Islet precursor cell (in vitro differentiated cells): ENCODE results near the gene SRL.
"Not testable (repeated sequence)": the region's sequence is repeated elsewhere in the genome, so short reads cannot be mapped to it uniquely, and the experiment has no call there.

Experiments used
- DNase-seq: peaks from one replicate; pipeline ENCODE4 v3.0.0-alpha.2; 2018

Gene SRL

DNA sequence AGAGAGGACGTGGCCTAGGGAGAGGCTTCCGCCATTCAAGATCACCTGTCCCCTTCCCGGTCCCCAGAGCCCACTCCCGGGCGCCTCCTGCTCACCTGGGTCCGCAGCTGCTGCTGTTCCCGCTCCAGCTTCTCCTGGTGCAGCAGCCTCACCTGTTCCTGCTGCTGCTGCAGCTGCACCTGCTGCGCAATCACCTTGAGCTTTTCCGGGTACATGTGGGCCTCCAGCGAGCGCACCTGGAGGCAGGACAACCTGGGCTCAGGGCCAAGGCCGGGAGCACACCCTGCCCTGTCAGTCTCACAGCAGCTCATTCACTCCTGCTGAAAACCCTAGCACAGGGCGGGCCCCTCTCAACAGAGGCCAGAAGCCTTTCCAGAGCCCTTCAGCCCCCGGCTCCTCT, 18.5 kb upstream of the SRL start:
- DNase-seq, result no peak

GRCh38 chr16:4257646-4258556, 16.0 kb upstream of the SRL start:
- no peak for DNase-seq

GRCh38 chr16:4253394-4254150, 11.7 kb upstream of the SRL start:
- peak; percentile 99 for DNase-seq

GRCh38 chr16:4253012-4253393, 11.1 kb upstream of the SRL start:
- DNase-seq, result not testable (repeated sequence)

DNA sequence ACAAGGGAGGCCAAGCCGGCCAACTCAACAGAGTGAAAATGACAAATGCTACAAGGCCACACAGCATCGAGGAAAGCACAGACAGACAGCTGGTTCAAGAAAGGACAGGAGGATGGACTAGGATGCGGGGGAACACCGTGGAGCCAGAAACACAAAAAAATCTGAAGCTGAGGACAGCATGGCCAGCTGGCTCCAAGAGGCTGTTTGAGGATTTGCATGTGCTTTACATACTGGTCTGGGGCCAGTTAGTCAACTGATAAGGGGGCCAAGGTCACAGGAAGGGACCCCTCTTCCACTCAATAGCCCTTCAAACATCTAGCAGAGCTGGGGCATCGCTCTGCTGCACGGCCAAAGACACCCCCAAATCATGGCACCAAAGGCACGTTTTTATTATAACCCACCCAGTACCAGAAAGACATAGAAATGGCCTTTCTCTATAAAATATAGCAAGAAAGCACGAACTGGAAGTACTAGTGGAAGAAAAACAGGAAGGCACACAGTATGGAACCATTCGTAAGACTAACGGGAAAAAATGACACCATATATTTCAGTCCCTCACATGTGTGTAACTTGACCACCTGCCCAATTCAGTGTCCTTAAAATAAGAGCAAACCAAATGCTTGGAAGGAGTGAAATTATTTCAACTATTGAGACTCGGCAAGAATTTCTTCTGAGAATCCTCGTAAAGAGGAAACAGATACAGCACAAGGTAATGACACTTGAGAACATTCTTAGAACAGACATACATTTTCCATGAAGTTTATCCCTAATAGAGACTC, 7.8 kb upstream of the SRL start:
- DNase-seq, result no peak

- no peak for DNase-seq
These were observed 5.5 kb upstream of the SRL start for GRCh38 chr16:4247460-4247784.

- no peak for DNase-seq
These were observed 5.0 kb upstream of the SRL start for GRCh38 chr16:4246777-4247459.

- DNase-seq, result no peak
These were observed 3.4 kb upstream of the SRL start for GRCh38 chr16:4245077-4245791.

DNA sequence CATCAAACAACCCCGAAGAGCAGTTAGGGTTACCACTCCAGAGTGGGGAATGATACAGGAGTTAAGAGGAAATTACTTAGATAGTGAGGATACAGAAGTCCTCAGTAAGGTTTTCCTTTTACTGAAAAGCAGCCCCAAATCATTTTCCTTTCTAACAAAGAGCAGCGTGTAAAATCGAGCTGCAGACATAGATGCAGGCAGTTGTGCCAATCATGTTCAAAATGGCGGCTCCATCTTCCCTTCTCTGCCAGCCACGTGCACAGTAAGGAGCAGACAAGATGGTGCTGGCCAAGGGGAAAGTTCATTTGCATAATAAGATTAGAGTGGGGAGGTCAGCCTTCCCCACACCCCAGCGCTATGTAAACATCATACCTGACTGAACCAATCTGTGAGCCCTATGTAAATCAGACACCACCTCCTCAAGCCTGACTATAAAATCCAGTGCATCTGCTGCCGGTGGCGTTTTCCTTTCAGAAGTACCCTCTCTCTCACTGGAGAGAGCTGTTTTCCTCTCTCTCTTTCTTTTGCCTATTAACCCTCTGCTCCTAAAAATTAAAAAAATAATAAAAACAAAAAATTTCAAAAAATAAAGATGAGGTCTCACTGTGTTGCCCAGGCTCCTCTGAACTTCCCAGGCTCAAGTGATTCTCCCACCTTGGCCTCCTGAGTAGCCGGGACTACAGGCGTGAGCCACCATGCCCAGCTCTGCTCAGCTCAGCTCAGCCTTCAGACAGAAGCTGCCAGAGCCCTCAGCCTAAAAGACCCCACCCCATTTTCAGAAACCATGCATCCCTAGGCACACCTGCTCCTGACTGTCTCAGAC, 2.6 kb upstream of the SRL start:
- DNase-seq, result no peak

DNA sequence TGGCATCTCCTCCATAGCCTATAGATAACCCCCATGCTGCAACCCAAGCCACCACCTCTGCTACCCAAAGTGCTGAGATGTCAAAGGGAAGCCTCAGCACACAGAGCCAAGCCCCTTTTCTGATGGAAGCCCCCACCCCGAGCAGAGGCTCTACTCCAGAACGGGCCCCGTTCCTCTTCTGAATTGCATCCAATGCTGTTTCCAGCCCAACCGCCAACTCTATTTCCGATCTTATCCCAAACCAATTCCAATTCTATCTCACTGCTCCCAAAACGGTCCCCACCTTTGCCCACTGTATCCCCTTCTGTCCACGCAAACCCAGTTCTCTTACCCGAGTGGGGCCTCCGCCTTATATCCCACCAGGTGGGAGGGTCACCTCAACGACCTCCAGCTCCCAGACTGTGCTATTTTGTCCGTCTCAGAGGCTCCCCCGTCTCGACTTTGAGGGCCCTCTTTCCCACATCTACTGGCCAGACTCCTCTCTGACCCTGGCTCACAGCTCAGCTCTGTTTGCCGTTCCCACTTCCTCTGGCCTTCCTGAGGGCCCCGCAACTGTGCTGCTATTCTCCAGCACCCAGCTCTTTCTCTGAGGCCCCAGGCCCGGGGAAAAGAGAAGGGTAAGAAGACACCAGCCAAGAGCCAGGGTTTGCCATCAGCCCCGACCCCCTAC, 487 bp downstream of the SRL start:
- no peak for DNase-seq

DNA sequence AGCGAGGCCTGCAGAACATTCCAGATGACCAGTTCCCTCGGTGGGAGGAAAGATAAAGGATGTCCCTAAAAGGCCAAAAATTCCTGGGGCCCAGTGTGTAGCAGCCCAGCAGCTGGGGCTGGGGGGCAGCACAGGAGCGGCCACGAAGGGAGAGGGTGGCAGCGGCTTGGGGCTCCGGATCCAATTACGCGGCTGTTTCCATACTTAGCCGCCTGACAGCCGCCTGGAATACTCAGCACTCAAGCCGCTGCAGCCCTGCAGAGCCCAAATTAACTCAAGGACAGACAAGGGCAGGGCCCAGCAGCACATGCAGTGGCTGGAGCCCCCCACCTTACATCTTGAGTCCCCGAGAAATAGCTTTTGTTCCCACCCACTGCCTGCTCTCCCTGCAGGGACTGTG, 1.3 kb downstream of the SRL start:
- no peak for DNase-seq

DNA sequence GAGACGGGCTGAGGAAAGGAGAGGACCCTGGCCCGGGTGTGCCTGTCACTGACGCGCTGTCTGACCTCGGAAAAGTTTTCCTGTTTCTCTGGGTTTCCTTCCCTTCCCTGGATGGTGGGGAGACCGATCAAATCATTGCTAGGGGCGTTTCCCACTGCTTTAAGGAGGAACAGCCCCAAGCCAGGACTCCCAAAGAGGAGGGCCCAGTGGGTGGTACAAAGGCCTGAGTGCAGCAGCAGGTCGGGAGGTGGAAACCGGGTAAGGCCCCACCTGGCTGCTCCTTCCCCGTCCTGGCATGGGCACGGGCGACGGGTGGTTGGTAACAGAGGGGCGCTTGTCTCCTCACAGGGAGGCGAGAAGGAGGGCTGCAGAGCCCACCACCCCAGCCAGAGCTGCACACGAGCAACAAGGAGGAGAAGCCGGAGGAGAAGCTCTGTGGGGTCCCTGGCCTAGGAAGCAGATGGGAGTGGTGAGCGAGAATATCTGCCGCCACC, 2.2 kb downstream of the SRL start:
- DNase-seq, result no peak

DNA sequence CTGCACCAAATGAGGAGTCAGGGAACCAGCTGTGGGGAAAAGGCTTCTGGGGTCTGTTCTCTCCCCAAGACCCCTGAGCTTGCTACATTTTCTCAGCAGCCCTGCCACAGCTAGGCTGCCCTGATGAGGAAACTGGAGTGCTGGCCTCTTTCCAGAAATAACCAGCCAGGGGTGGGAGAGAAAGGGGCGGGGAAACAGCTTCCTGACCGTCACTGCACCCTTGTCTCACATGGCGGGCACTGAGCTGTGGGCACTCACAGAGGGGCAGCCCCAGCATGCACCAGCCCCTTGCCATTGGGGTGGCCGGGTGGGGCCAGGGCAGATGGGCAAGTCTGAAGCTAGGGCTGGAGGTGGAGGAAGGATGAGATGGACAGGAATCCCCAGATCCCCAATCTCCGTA, 2.9 kb downstream of the SRL start:
- no peak for DNase-seq

- no peak for DNase-seq
These were observed 8.4 kb downstream of the SRL start for GRCh38 chr16:4233431-4233830.

- DNase-seq, result no peak
These were observed 9.1 kb downstream of the SRL start for GRCh38 chr16:4232541-4233386.

DNA sequence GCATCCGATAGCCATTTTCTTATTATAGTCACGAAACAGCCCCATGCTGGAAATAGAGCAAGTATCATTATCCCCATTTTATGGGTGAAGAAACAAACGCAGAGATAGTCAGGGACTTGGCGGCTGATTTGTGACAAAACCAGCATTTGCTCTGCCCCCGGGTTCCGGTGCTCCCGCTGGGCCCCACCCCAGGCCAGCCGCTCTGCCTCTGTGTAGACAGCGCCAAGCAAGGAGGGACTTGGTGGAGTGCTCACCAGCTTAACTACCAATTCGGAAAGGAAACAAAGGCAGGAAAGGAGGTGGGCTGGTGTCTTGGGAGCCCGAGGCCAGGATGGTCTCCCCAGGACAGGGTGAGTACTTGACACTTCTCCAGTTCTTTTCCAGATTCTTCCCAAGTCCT, 10.0 kb downstream of the SRL start:
- no peak for DNase-seq

DNA sequence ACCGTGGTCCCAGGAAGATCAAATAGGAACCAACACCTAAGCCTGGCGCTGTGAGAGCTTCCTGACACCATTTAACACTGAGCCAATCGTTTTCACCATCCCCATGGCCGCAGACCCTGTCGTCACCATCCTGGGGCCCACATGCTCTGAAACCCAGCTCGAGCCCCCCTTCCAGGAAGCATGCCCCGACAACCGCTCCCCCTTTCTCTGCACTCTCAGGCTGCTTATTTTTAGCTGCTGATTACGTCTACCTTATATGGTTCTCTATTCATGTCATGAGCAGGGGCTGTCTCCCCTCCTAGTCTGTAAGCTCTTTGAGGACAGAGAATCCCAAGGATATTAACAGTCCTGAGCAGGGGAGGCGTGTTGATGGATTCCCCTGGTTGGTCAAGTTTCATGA, 10.5 kb downstream of the SRL start:
- DNase-seq, result no peak

DNA sequence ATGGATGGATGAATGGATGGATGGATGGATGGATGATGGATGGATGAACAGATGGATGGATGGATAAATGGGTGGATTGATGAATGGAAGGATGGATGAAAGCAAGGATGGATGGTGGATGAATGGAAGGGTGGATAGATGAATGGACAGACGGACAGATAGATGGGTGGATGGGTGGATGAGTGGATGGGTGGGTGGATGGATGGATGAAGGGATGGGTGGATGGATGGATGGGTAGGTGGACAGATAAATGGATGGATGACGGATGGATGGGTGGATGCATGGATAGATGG, 14.9 kb downstream of the SRL start:
- no peak for DNase-seq

- DNase-seq, result no peak
These were observed 15.4 kb downstream of the SRL start for GRCh38 chr16:4226251-4227039.
